Hepatocyte (in vitro differentiated cells): ENCODE measurements around the gene HASPIN. TPM values are rescaled to one million over a fixed set of nuclear protein-coding genes. Genes with fewer than 3 reads are reported as not detected.
"Not testable (repeated sequence)": the region's sequence is repeated elsewhere in the genome, so short reads cannot be mapped to it uniquely, and the experiment has no call there.

ENCODE experiments used
- DNase-seq: peaks from one replicate; pipeline ENCODE4 v3.0.0-alpha.2; 2016; ENCODE audit warnings: low spot score
- H2AFZ ChIP-seq: fragments of 200-600 bp; sonication (generic); 2 replicates; pipeline ENCODE4 v1.6.0; 2016; ENCODE audit warnings: antibody characterized with exemption, mild to moderate bottlenecking
- H3K27ac ChIP-seq: fragments of 200-600 bp; sonication (generic); 2 replicates; pipeline ENCODE4 v1.5.1; 2016; ENCODE audit warnings: mild to moderate bottlenecking
- H3K27me3 ChIP-seq: fragments of 200-600 bp; sonication (generic); 2 replicates; pipeline ENCODE4 v1.6.1; 2016
- H3K36me3 ChIP-seq: fragments of 200-600 bp; sonication (generic); replicated peaks from 2 replicates; pipeline ENCODE4 v1.5.1; 2016; ENCODE audit warnings: low read depth; ENCODE audit not compliant: insufficient read depth
- H3K4me1 ChIP-seq: fragments of 200-600 bp; sonication (generic); 2 replicates; pipeline ENCODE4 v1.5.1; 2016; ENCODE audit warnings: mild to moderate bottlenecking, moderate library complexity; ENCODE audit not compliant: insufficient read depth
- H3K4me2 ChIP-seq: fragments of 200-600 bp; sonication (generic); 2 replicates; pipeline ENCODE4 v1.6.0; 2016
- H3K4me3 ChIP-seq: fragments of 200-600 bp; sonication (generic); 2 replicates; pipeline ENCODE4 v1.5.1; 2016; ENCODE audit warnings: mild to moderate bottlenecking
- H3K79me2 ChIP-seq: fragments of 200-600 bp; sonication (generic); 2 replicates; pipeline ENCODE4 v1.6.0; 2017; ENCODE audit warnings: mild to moderate bottlenecking
- H3K9me2 ChIP-seq: fragments of 200-600 bp; sonication (generic); replicated peaks from 2 replicates; pipeline ENCODE4 v1.6.0; 2017; ENCODE audit warnings: mild to moderate bottlenecking; ENCODE audit not compliant: insufficient read depth
- H3K9me3 ChIP-seq: fragments of 200-600 bp; sonication (generic); 2 replicates; pipeline ENCODE4 v1.5.1; 2016; ENCODE audit warnings: low read depth, mild to moderate bottlenecking
- H4K20me1 ChIP-seq: fragments of 200-600 bp; sonication (generic); 2 replicates; pipeline ENCODE4 v1.6.0; 2016; ENCODE audit warnings: mild to moderate bottlenecking; ENCODE audit not compliant: insufficient read depth, poor library complexity, severe bottlenecking
- CTCF ChIP-seq: fragments of 200-600 bp; sonication (generic); IDR thresholded peaks from 2 replicates; pipeline ENCODE4 v1.5.1; 2016; ENCODE audit warnings: antibody characterized with exemption, mild to moderate bottlenecking; ENCODE audit not compliant: poor library complexity
- EZH2 ChIP-seq: fragments of 200-600 bp; sonication (generic); IDR thresholded peaks from 2 replicates; pipeline ENCODE4 v1.6.1; 2016; ENCODE audit warnings: antibody characterized with exemption, mild to moderate bottlenecking, borderline replicate concordance
- EZH2phosphoT487 ChIP-seq: fragments of 200-600 bp; sonication (generic); IDR thresholded peaks from one replicate; pipeline ENCODE4 v1.6.1; 2018; ENCODE audit warnings: antibody characterized with exemption, mild to moderate bottlenecking, low read depth, moderate library complexity; ENCODE audit not compliant: unreplicated experiment, severe bottlenecking
- WGBS: methylation state at CpG from one replicate; pipeline ENCODE4 v1.1.6; 2016; ENCODE audit warnings: low lambda C conversion rate; ENCODE audit errors: missing lambda C conversion rate; 5-methylcytosine and 5-hydroxymethylcytosine counted together
- polyA plus RNA-seq: library from polyadenylated mRNA; unstranded; fragments of >200 nt; fragmentation: Nextera tagmentation; extraction: Ambion mirVana; gene quantifications from 2 replicates; pipeline ENCODE4 v1.2.1, GENCODE V29; 2016
- total RNA-seq: library from RNA; depleted of rRNA; stranded (reverse); fragments of >200 nt; gene quantifications from 2 replicates; pipeline ENCODE4 v1.2.3, GENCODE V29; 2014

HASPIN gene
- total and polyA plus RNA-seq, 2 experiments from 2014 or later, result 1.1 to 1.5 TPM

DNA sequence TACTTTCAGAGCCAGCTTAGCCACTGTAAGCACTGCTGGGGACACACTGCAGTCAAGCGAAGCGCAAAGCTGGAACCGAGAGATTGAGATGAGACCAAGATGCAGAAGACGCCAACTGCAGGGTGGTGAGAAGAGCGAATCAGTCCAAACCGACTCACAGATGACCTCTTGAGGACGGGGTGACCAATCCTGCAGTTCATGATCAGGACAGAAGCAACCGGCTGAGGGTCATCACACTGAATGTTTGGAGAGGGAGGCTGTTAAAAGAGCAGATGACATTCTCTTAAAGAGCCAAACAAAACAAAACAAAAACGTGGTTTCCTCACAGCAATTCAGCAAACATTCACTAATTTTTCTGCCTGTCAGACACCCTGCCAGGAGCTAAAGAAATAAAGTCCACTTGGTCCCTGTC, 8.5 kb downstream of the HASPIN start:
- DNase-seq, result no peak
- TF ChIP-seq EZH2 (no peak), EZH2phosphoT487 (no peak), CTCF (no peak)
- Histone ChIP-seq H3K36me3 (no peaks in the 10 kb centered on the region), H3K9me2 (no peaks in the 10 kb centered on the region), H3K27ac (no peak overlapping the region), H3K9me3 (no peaks in the 10 kb centered on the region), H3K27me3 (no peaks in the 10 kb centered on the region), H3K79me2 (no peaks in the 10 kb centered on the region), H3K4me3 (no peak overlapping the region), H3K4me2 (no peak overlapping the region), H4K20me1 (no peaks in the 10 kb centered on the region), H2AFZ (no peak overlapping the region), H3K4me1 (no peaks in the 10 kb centered on the region)
- 59% methylated on average over 9 of the region's 9 CpGs for WGBS

DNA sequence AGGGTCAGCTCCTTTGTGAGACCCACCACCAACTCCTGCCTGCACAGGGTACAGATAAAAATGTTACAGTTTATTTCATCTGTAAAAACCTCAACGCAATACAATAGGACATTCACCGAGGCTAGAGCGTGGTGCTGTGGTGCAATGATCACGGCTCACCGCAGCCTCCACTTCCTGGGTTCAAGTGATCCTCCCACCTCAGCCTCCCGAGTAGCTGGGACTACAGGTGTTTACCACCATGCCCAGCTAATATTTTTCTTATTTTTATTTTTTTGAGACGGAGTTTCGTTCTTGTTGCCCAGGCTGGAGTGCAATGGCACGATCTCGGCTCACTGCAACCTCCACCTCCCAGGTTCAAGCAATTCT, 11.2 kb downstream of the HASPIN start:
- H3K27ac ChIP-seq, H3K4me3 ChIP-seq, H3K4me2 ChIP-seq, H3K9me3 ChIP-seq, H3K27me3 ChIP-seq, DNase-seq, H3K36me3 ChIP-seq, H3K79me2 ChIP-seq, H3K4me1 ChIP-seq, H3K9me2 ChIP-seq, H4K20me1 ChIP-seq, H2AFZ ChIP-seq: not testable (repeated sequence)
- WGBS, result 93% methylated on average over 10 of the region's 10 CpGs

DNA sequence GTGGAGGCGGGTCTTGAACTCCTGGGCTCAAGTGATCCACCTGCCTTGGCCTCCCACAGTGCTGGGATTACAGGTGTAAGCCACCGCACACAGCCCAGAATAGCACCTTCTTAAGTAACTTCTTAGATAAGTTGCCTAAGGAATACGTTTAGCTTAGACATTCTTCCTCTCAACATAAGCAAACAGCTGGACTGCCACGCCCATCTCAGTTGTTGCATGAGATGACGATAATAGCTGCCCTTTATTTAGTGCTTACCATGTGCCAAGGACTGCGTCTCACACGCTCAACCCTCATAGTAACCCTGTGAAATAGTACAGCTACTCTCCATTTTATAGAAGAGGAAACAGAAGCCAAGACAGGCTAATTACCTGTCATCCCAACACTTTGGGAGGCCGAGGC, 11.8 kb downstream of the HASPIN start:
- peaks cover 6% of the 10 kb centered on the region for H3K4me1 ChIP-seq
- H2AFZ ChIP-seq, result no peak overlapping the region
- no peaks in the 10 kb centered on the region for H3K36me3 ChIP-seq
- no peak for DNase-seq
- no peaks in the 10 kb centered on the region for H4K20me1 ChIP-seq
- H3K9me3 ChIP-seq, result no peaks in the 10 kb centered on the region
- H3K79me2 ChIP-seq, result no peaks in the 10 kb centered on the region
- 83% methylated on average over 8 of the region's 8 CpGs for WGBS
- no peaks in the 10 kb centered on the region for H3K9me2 ChIP-seq
- no peaks in the 10 kb centered on the region for H3K27me3 ChIP-seq
- no peak overlapping the region for H3K27ac ChIP-seq
- no peak overlapping the region for H3K4me2 ChIP-seq
- no peak for TF ChIP-seq EZH2
- no peak for TF ChIP-seq CTCF
- TF ChIP-seq EZH2phosphoT487, result no peak
- H3K4me3 ChIP-seq, result no peak overlapping the region

GRCh38 chr17:3738562-3739295, 15.0 kb downstream of the HASPIN start:
- no peaks in the 10 kb centered on the region for H3K9me3 ChIP-seq
- no peaks in the 10 kb centered on the region for H3K27me3 ChIP-seq
- no peaks in the 10 kb centered on the region for H4K20me1 ChIP-seq
- 62% methylated on average over 16 of the region's 16 CpGs for WGBS
- no peaks in the 10 kb centered on the region for H3K9me2 ChIP-seq
- peak overlapping the region; percentile 68 for H3K4me2 ChIP-seq
- no peak overlapping the region for H3K4me3 ChIP-seq
- no peaks in the 10 kb centered on the region for H3K36me3 ChIP-seq
- peak; percentile 50 for DNase-seq
- peaks cover 6% of the 10 kb centered on the region for H3K4me1 ChIP-seq
- H3K27ac ChIP-seq, result no peak overlapping the region
- no peak overlapping the region for H2AFZ ChIP-seq
- H3K79me2 ChIP-seq, result no peaks in the 10 kb centered on the region
- TF ChIP-seq EZH2phosphoT487, result no peak
- TF ChIP-seq EZH2, result no peak
- TF ChIP-seq CTCF, result no peak
